H1 (cell line): ENCODE measurements around the gene AHSP. TPM values are rescaled to one million over a fixed set of nuclear protein-coding genes. Genes with fewer than 3 reads are reported as not detected.

Experiments
- CTCF ChIA-PET: fragments of 300-600 bp; sonication (Branson Sonifier 250); formaldehyde crosslinking; loops from one replicate; lab custom pipeline; 2021; ENCODE audit not compliant: partially characterized antibody; lab: Charles Lee
- POLR2A ChIA-PET: fragments of 300-600 bp; sonication (Branson Sonifier 250); formaldehyde crosslinking; loops from one replicate; lab custom pipeline; 2021; ENCODE audit warnings: inconsistent platforms; ENCODE audit not compliant: partially characterized antibody; lab: Charles Lee
- DNase-seq, 2 experiments: peaks; one replicate each; pipeline versions ENCODE4 v3.0.0 to v3.0.0-alpha.2; 2010 to 2022; ENCODE audit warnings: low spot score in 2 of 2, low read depth in 1 of 2, mixed read lengths in 1 of 2
- FAIRE-seq: peaks from 2 replicates; lab custom pipeline; 2011; peaks lifted over from hg19 to GRCh38; lab: Jason Lieb, UNC
- H2AFZ ChIP-seq: 2 replicates; pipeline ENCODE4 v1.8.1; 2012; ENCODE audit warnings: low read length, inconsistent platforms
- H2AK5ac ChIP-seq: 2 replicates; pipeline ENCODE4 v1.6.1; 2013; ENCODE audit warnings: low read depth, low read length
- H2BK120ac ChIP-seq: replicated peaks from 2 replicates; pipeline ENCODE3; 2013; ENCODE audit warnings: low read depth, low read length, inconsistent platforms
- H2BK12ac ChIP-seq: 2 replicates; pipeline ENCODE4 v1.6.1; 2013; ENCODE audit warnings: low read depth, low read length
- H2BK15ac ChIP-seq: 2 replicates; pipeline ENCODE4 v1.6.1; 2013; ENCODE audit warnings: low read length
- H2BK20ac ChIP-seq: 2 replicates; pipeline ENCODE4 v1.6.1; 2013; ENCODE audit warnings: low read length
- H2BK5ac ChIP-seq: 2 replicates; pipeline ENCODE4 v1.6.1; 2013; ENCODE audit warnings: low read depth, low read length
- H3K14ac ChIP-seq: 2 replicates; pipeline ENCODE4 v1.6.1; 2013; ENCODE audit warnings: inconsistent platforms; ENCODE audit not compliant: insufficient read length
- H3K18ac ChIP-seq: 2 replicates; pipeline ENCODE4 v1.6.1; 2013; ENCODE audit warnings: low read length; ENCODE audit errors: extremely low read depth
- H3K23ac ChIP-seq: 2 replicates; pipeline ENCODE4 v1.6.1; 2013; ENCODE audit warnings: inconsistent platforms; ENCODE audit not compliant: insufficient read length
- H3K23me2 ChIP-seq: 2 replicates; pipeline ENCODE4 v1.6.1; 2013; ENCODE audit warnings: low read depth, low read length
- H3K27ac ChIP-seq: 2 replicates; pipeline ENCODE4 v1.6.1; 2011; ENCODE audit warnings: low read depth, low read length, inconsistent platforms
- H3K27me3 ChIP-seq, 4 experiments: replicated peaks in 1 of 4; 1 replicate in 1 of 4; 2 replicates in 3 of 4; pipeline versions ENCODE4 v1.6.1 to v1.8.1; 2011 to 2013; ENCODE audit warnings: low read length in 3 of 4, mild to moderate bottlenecking in 3 of 4, inconsistent platforms in 2 of 4, mixed read lengths in 2 of 4, moderate library complexity in 1 of 4; ENCODE audit not compliant: control insufficient read depth in 3 of 4, insufficient read depth in 3 of 4; ENCODE audit errors: extremely low read depth in 1 of 4
- H3K36me3 ChIP-seq, 4 experiments: 2 replicates each; pipeline versions ENCODE4 v1.6.1 to v1.8.1; 2011 to 2013; ENCODE audit warnings: mild to moderate bottlenecking in 4 of 4, low read length in 3 of 4, moderate library complexity in 2 of 4, control low read depth in 1 of 4, inconsistent platforms in 1 of 4; ENCODE audit not compliant: insufficient read depth in 4 of 4, control insufficient read depth in 2 of 4
- H3K4ac ChIP-seq: replicated peaks from 2 replicates; pipeline ENCODE3; 2013; ENCODE audit warnings: low read length, low read depth, mixed read lengths, inconsistent platforms; ENCODE audit not compliant: insufficient read length
- H3K4me1 ChIP-seq, 4 experiments: replicated peaks in 1 of 4; 1 replicate in 1 of 4; 2 replicates in 3 of 4; pipeline versions ENCODE4 v1.6.1 to v1.8.1; 2011 to 2013; ENCODE audit warnings: low read length in 3 of 4, inconsistent platforms in 2 of 4, mixed read lengths in 1 of 4; ENCODE audit not compliant: insufficient read depth in 4 of 4, control insufficient read depth in 3 of 4
- H3K4me2 ChIP-seq, 2 experiments: 2 replicates each; pipeline versions ENCODE4 v1.6.1 to v1.8.1; 2011 to 2013; ENCODE audit warnings: low read depth in 2 of 2, low read length in 2 of 2, control low read depth in 1 of 2, inconsistent platforms in 1 of 2, mild to moderate bottlenecking in 1 of 2; ENCODE audit not compliant: insufficient read depth in 1 of 2
- H3K4me3 ChIP-seq, 4 experiments: fragments of 200-600, 300-600 bp in 1 of 4; sonication (generic), shearing (Covaris generic), sonication (Bioruptor Twin) in 1 of 4; 2 replicates each; pipeline versions ENCODE4 v1.5.1 to v1.8.1; 2011 to 2016; ENCODE audit warnings: low read length in 4 of 4, low read depth in 3 of 4, control low read depth in 2 of 4, inconsistent platforms in 2 of 4, mild to moderate bottlenecking in 2 of 4, mixed read lengths in 1 of 4, moderate library complexity in 1 of 4; ENCODE audit not compliant: insufficient read depth in 2 of 4; ENCODE audit errors: extremely low read depth in 1 of 4
- H3K56ac ChIP-seq: replicated peaks from 2 replicates; pipeline ENCODE3; 2013; ENCODE audit warnings: low read depth, mild to moderate bottlenecking, mixed read lengths, low read length, inconsistent platforms; ENCODE audit not compliant: insufficient read length
- H3K79me1 ChIP-seq: 2 replicates; pipeline ENCODE4 v1.6.1; 2013; ENCODE audit warnings: low read depth, low read length, control low read depth
- H3K79me2 ChIP-seq, 2 experiments: 2 replicates each; pipeline versions ENCODE4 v1.6.1 to v1.8.1; 2012 to 2013; ENCODE audit warnings: low read length in 2 of 2, mild to moderate bottlenecking in 2 of 2, inconsistent platforms in 1 of 2; ENCODE audit not compliant: insufficient read depth in 2 of 2, control insufficient read depth in 1 of 2
- H3K9ac ChIP-seq, 4 experiments: replicated peaks in 1 of 4; 1 replicate in 1 of 4; 2 replicates in 3 of 4; pipeline versions ENCODE4 v1.6.1 to v1.8.1; 2011 to 2013; ENCODE audit warnings: low read depth in 3 of 4, low read length in 3 of 4, control low read depth in 2 of 4, mild to moderate bottlenecking in 2 of 4, moderate library complexity in 2 of 4, inconsistent platforms in 1 of 4; ENCODE audit errors: extremely low read depth in 1 of 4
- H3K9me3 ChIP-seq, 2 experiments: 2 replicates each; pipeline versions ENCODE4 v1.6.1 to v1.8.1; 2012 to 2013; ENCODE audit warnings: mild to moderate bottlenecking in 2 of 2, moderate library complexity in 2 of 2, control low read depth in 1 of 2, inconsistent platforms in 1 of 2, low read depth in 1 of 2, low read length in 1 of 2, mixed read lengths in 1 of 2; ENCODE audit not compliant: insufficient read depth in 2 of 2
- H4K20me1 ChIP-seq, 2 experiments: replicated peaks in 1 of 2; 2 replicates each; pipeline versions ENCODE3 to v1.8.1; 2011 to 2013; ENCODE audit warnings: inconsistent platforms in 2 of 2, low read length in 2 of 2, mild to moderate bottlenecking in 1 of 2; ENCODE audit not compliant: insufficient read depth in 2 of 2, control insufficient read depth in 1 of 2
- H4K5ac ChIP-seq: 2 replicates; pipeline ENCODE4 v1.6.1; 2013; ENCODE audit warnings: low read length, low read depth, mixed read lengths, inconsistent platforms; ENCODE audit not compliant: insufficient read length
- H4K8ac ChIP-seq: 2 replicates; pipeline ENCODE4 v1.8.0; 2013; ENCODE audit warnings: mild to moderate bottlenecking, moderate library complexity, low read length, inconsistent platforms; ENCODE audit not compliant: insufficient read depth; ENCODE audit errors: extremely low read depth
- H4K91ac ChIP-seq: replicated peaks from 2 replicates; pipeline ENCODE3; 2013; ENCODE audit warnings: low read length, mixed read lengths, inconsistent platforms; ENCODE audit not compliant: insufficient read length
- BRCA1 ChIP-seq: IDR thresholded peaks from 2 replicates; pipeline ENCODE4 v1.6.1; 2012; ENCODE audit warnings: low read depth, low read length, improper control_type of control experiment
- CBX8 ChIP-seq: fragments of 300-800, 300-1000 bp; sonication (generic); IDR thresholded peaks from 2 replicates; pipeline ENCODE4 v1.7.1; 2016; ENCODE audit warnings: low read depth, low read length, borderline replicate concordance
- CTBP2 ChIP-seq: IDR thresholded peaks from 2 replicates; pipeline ENCODE4 v1.7.0; 2011; ENCODE audit warnings: borderline replicate concordance, mild to moderate bottlenecking, moderate library complexity, mixed read lengths, low read length; ENCODE audit not compliant: insufficient read depth, insufficient read length
- FOSL1 ChIP-seq: IDR thresholded peaks from 2 replicates; pipeline ENCODE4 v1.6.1; 2011; ENCODE audit warnings: mild to moderate bottlenecking, low read depth, low read length, moderate library complexity; ENCODE audit not compliant: insufficient read depth
- HDAC2 ChIP-seq, 2 experiments: fragments of 300-600 bp in 1 of 2; sonication (generic) in 1 of 2; IDR thresholded peaks; 2 replicates each; pipeline ENCODE4 v1.6.1; 2011 to 2012; ENCODE audit warnings: low read depth in 2 of 2, low read length in 2 of 2, mild to moderate bottlenecking in 2 of 2, moderate library complexity in 2 of 2, borderline replicate concordance in 1 of 2, inconsistent platforms in 1 of 2
- PHF8 ChIP-seq: fragments of 200-600 bp; sonication (generic); conservative IDR thresholded peaks from 2 replicates; pipeline ENCODE4 v1.7.1; 2012; ENCODE audit warnings: low read depth, mild to moderate bottlenecking, inconsistent platforms, low read length, moderate library complexity
- POLR2AphosphoS5 ChIP-seq: IDR thresholded peaks from 2 replicates; pipeline ENCODE4 v1.6.1; 2011; ENCODE audit warnings: low read depth, low read length
- SIN3A ChIP-seq, 2 experiments: IDR thresholded peaks in 1 of 2; conservative IDR thresholded peaks in 1 of 2; 2 replicates each; pipeline ENCODE4 v1.6.1; 2011 to 2012; ENCODE audit warnings: low read length in 2 of 2, improper control_type of control experiment in 1 of 2, low read depth in 1 of 2, mild to moderate bottlenecking in 1 of 2
- SUZ12 ChIP-seq: fragments of 200-600 bp; sonication (generic); IDR thresholded peaks from 2 replicates; pipeline ENCODE4 v1.6.1; 2012; ENCODE audit warnings: mild to moderate bottlenecking, inconsistent platforms, low read length, moderate library complexity, mixed read lengths
- TAF7 ChIP-seq: optimal IDR thresholded peaks from 2 replicates; pipeline ENCODE3; 2011; ENCODE audit warnings: low read depth, mild to moderate bottlenecking, inconsistent platforms, low read length, moderate library complexity, borderline replicate concordance
- TBP ChIP-seq: IDR thresholded peaks from 2 replicates; pipeline ENCODE4 v1.6.1; 2011; ENCODE audit warnings: low read depth, low read length, improper control_type of control experiment
- YY1 ChIP-seq: IDR thresholded peaks from 2 replicates; pipeline ENCODE4 v1.6.1; 2011; ENCODE audit warnings: low read depth, mild to moderate bottlenecking, low read length
- WGBS, 2 experiments: shearing (Covaris generic) in 1 of 2; methylation state at CpG; one replicate each; pipeline versions ENCODE4 v1.1.6 to v1.1.7; 2013 to 2015; ENCODE audit warnings: low lambda C conversion rate in 2 of 2, mixed read lengths in 2 of 2, inconsistent platforms in 1 of 2, low coverage in 1 of 2, missing lambda C conversion rate in 1 of 2; ENCODE audit not compliant: insufficient replicate concordance in 2 of 2, insufficient coverage in 1 of 2, insufficient read length in 1 of 2; ENCODE audit errors: extremely low coverage in 1 of 2, missing lambda C conversion rate in 1 of 2; 5-methylcytosine and 5-hydroxymethylcytosine counted together
- polyA plus RNA-seq, 7 experiments: library from polyadenylated mRNA; depleted of rRNA in 3 of 7; stranded (reverse) in 5 of 7; unstranded in 2 of 7; fragments of >200 nt in 5 of 7; fragments of 200-250 nt in 2 of 7; gene quantifications; 1 replicate in 5 of 7; 2 replicates in 1 of 7; 4 replicates in 1 of 7; pipeline versions ENCODE4 v1.2.1 to v1.2.3, GENCODE V29; 2011 to 2013; ENCODE audit warnings: missing spikeins in 2 of 7, mixed read lengths in 2 of 7
- total RNA-seq: library from RNA; stranded (reverse); fragmentation: NEBNext Ultra II Directional; extraction: Animal tissue kit (Norgen Biotek cat#: 25700); gene quantifications from 2 replicates; pipeline ENCODE4 v1.2.1, GENCODE V29; 2021
- TF ChIP-seq, protein P1 (sequence below): IDR thresholded peaks from 2 replicates; pipeline ENCODE4 v1.6.1; 2011; ENCODE audit warnings: low read depth, mild to moderate bottlenecking, low read length; ENCODE audit not compliant: insufficient read depth

Gene AHSP
- total and polyA plus RNA-seq, 2 of the 8 experiments (the other 6 are each of a cell fraction or from before 2014, with no cell fraction given), result 0.91 to 15.3 TPM

DNA sequence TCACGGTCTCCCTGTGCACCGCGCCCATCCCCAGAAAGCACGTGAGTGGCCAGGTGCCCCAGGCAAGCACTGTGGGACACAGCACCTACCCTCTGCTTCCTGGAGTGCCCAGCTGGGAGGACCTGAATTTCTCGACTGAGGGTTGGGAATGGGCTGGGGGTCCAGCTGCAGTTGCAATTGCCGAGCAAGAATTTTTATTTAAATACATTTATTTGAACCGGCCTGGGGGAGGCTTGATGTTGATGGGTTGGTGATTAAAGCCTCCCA is 38.5 kb upstream of the AHSP start:
- H3K27me3 ChIP-seq, result peaks cover 14 to 54% (median 41%) of the 10 kb centered on the region in 4 experiments
- H4K5ac ChIP-seq, result no peak overlapping the region
- H2BK5ac ChIP-seq, result no peak overlapping the region
- ChIA-PET CTCF (interaction anchor here (1.4 to 2.6 kb wide), 6 partner anchors 8 to 222 kb away, joined by 3 to 11 read pairs (median 6); no protein-coding TSS in a partner anchor), POLR2A (interaction anchor here (0.6 to 7.9 kb wide), 10 partner anchors 11 to 307 kb away, joined by 3 to 69 read pairs (median 9); partner anchors contain the start of genes ARMC5 and RUSF1)
- no peak overlapping the region for H2BK120ac ChIP-seq
- H3K36me3 ChIP-seq, result peaks cover 0 to 6% (median 0%) of the 10 kb centered on the region in 4 experiments; a peak in 2 of 8 replicates
- no peak overlapping the region for H3K18ac ChIP-seq
- no peaks in the 10 kb centered on the region for H3K79me2 ChIP-seq
- H2BK15ac ChIP-seq, result no peak overlapping the region
- no peak overlapping the region for H2BK20ac ChIP-seq
- H3K27ac ChIP-seq, result no peak overlapping the region
- no peak overlapping the region for H3K14ac ChIP-seq
- no peak overlapping the region for H3K4me3 ChIP-seq
- H3K4ac ChIP-seq, result no peak overlapping the region
- WGBS, 2 experiments, result 87% methylated on average over 7 of the region's 7 CpGs; no CpG with 5 or more reads in 1 of the 2 experiments
- H3K79me1 ChIP-seq, result no peaks in the 10 kb centered on the region
- peaks cover 15% of the 10 kb centered on the region for H3K23me2 ChIP-seq
- no peak overlapping the region for H2AFZ ChIP-seq
- no peak overlapping the region for H2BK12ac ChIP-seq
- H4K20me1 ChIP-seq, result peaks cover 0 to 18% of the 10 kb centered on the region in 2 experiments
- no peak overlapping the region for H4K91ac ChIP-seq
- FAIRE-seq, result no peak
- no peak overlapping the region for H3K56ac ChIP-seq
- no peak overlapping the region; a peak in 1 of 7 replicates for H3K9ac ChIP-seq
- no peak for DNase-seq
- peaks cover 0 to 8% (median 5%) of the 10 kb centered on the region in 4 experiments; a peak in 5 of 7 replicates for H3K4me1 ChIP-seq
- no peaks in the 10 kb centered on the region for H3K9me3 ChIP-seq
- no peak overlapping the region for H3K23ac ChIP-seq
- H3K4me2 ChIP-seq, result peak overlapping the region; percentile 86 to 95; a peak in 2 of 4 replicates
- no peak overlapping the region for H2AK5ac ChIP-seq
- no peak overlapping the region for H4K8ac ChIP-seq
- TF ChIP-seq, protein P1, sequence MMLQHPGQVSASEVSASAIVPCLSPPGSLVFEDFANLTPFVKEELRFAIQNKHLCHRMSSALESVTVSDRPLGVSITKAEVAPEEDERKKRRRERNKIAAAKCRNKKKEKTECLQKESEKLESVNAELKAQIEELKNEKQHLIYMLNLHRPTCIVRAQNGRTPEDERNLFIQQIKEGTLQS, result no peak
- TF ChIP-seq SUZ12 (no peak), BRCA1 (no peak), HDAC2 (IDR thresholded peaks at IDR 0.05; ENCODE audit: borderline replicate concordance in 1 of 2, low read depth in 2 of 2, low read length in 2 of 2) (no peak), TBP (no peak), YY1 (no peak), CBX8 (no peak), SIN3A (conservative IDR thresholded peaks at IDR 0.05 in 1 of 2, IDR thresholded peaks at IDR 0.05 in 1 of 2; ENCODE audit: low read depth in 1 of 2, low read length in 2 of 2) (no peak), PHF8 (no peak), CTBP2 (no peak), FOSL1 (no peak), POLR2AphosphoS5 (no peak), TAF7 (no peak)
